HEK293T (cell line): ENCODE measurements around the gene ZIC5.

Source experiments
- NFRKB ChIP-seq: fragments of 450-650 bp; IDR thresholded peaks from 2 replicates; pipeline ENCODE4 v1.6.1; 2016; ENCODE audit warnings: mild to moderate bottlenecking, moderate library complexity
- SP1 ChIP-seq: fragments of 450-650 bp; IDR thresholded peaks from 2 replicates; pipeline ENCODE4 v1.6.1; 2017

DNA sequence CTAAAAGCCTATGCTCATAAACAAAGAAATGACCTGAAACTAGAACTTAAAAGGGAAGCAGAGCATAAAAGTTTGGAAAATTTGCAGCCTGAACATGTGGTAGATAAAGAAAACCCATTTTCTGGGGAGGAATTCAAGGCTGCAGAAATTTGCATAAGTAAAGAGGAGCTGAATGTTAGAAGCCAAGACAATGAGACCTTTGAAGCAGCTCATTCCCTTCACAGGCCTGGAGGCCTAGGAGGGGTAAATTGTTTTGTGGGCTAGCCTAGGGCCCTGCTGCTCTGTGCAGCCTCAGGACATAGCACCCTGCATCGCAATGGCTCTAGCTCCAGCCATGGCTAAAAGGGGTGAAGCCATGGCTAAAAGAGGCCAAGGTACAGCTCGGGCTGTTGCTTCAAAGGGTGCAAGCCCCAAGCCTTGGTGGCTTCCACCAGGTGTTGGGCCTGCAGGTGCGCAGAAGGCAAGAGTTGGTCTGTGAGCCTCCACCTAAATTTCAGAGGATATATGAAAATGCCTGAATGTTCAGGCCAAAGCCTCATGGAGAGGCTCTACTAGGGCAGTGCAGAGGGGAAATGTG is 48.3 kb upstream of the ZIC5 start:
- TF ChIP-seq NFRKB (no peak), SP1 (no peak)
